BE2C (cell line): ENCODE measurements around the gene FUOM.

Experiments used
- DNase-seq: peaks from one replicate; pipeline ENCODE4 v3.0.0-alpha.2; 2020
- H3K27me3 ChIP-seq: fragments of 250-450 bp; sonication (Bioruptor Pico); 2 replicates; pipeline ENCODE4 v1.5.1; 2020; ENCODE audit warnings: mild to moderate bottlenecking
- H3K36me3 ChIP-seq: fragments of 250-450 bp; sonication (Bioruptor Pico); 2 replicates; pipeline ENCODE4 v1.5.1; 2020; ENCODE audit warnings: mild to moderate bottlenecking
- H3K4me1 ChIP-seq: fragments of 250-450 bp; sonication (Bioruptor Pico); 2 replicates; pipeline ENCODE4 v1.5.1; 2020
- H3K4me3 ChIP-seq: 2 replicates; pipeline ENCODE4 v1.5.1; 2011; ENCODE audit warnings: low read depth, low read length
- H3K9me3 ChIP-seq: fragments of 250-450 bp; sonication (Bioruptor Pico); 2 replicates; pipeline ENCODE4 v1.5.1; 2020
- CTCF ChIP-seq: IDR thresholded peaks from 2 replicates; pipeline ENCODE4 v1.5.1; 2012; ENCODE audit warnings: mild to moderate bottlenecking, low read depth, low read length

The FUOM gene

DNA sequence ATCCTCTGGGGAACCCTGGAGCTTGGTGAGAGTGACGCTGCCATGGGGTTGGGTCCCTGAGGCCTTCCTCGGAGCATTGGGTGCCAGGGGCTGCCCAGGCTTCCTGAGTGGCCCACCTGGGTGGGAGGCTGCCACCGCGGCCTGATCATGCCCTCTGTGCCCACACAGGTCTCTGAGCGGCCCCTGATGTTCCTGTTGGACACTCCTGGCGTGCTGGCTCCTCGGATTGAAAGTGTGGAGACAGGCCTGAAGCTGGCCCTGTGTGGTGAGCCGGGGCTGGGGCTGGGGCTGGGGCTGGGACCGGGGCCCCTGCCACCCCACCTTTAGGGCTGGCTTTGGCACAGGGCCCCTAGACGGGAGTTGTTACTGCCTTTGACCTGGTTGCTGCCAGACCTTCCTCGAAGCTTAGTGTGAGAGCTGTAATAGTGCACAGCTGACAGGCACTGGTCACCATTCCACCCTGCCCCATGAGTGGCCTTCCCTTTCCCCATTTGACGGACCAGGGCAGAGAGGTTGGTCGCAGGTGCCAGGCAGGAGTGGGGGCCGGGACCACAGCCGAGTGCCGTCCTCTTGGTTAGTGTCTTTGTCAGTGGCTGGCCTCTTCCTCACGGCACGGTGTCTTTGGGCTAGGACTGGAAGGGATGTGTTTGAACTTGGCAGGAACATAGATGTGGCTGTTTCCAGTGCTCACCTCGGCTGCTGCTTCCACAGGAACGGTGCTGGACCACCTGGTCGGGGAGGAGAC is 44.3 kb upstream of the FUOM start:
- Histone ChIP-seq H3K9me3 (no peaks in the 10 kb centered on the region), H3K4me3 (no peak overlapping the region), H3K4me1 (no peaks in the 10 kb centered on the region), H3K27me3 (no peaks in the 10 kb centered on the region), H3K36me3 (peaks cover 18% of the 10 kb centered on the region)
- TF ChIP-seq CTCF, result no peak
- DNase-seq, result no peak

- peaks cover 18% of the 10 kb centered on the region for H3K36me3 ChIP-seq
Measured at GRCh38 chr10:133401500-133401899, 43.7 kb upstream of the FUOM start.

DNA sequence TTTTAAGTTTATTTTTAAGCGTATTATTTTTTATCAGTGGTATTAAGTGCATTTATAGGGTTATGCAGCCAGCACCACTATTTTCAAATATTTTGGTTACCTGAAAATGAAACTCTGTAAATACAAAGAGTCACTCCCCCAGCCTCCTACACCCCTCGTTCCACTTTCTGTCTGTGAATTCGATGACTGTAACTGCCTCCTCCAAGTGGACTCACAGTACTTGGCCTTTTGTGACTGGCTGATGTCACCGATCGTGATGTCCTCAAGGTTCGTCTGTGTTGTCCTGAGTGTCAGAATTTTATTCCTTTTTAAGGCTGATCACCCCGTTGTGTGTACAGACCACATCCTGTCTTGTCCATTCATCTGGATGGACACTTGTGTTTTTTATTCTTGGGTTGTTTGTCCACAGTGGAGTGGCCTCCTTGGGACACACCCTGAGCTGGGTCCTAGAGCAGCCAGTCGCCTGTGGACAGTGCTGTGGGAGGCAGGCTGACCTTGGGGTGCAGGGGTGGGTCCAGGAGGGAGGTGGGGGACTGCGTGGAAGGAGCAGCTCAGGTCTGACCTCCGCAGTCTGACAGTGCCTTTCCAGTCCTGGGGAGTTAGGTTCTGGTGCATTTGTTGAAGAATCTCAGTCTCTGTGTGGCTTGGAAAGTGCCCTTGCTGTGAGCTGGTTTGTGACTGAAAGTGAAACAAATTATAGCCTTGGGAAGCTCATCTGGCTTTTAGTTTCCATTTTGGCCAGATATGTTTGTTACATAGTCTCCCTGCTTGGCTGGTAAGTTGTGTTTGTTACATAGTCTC is 43.0 kb upstream of the FUOM start:
- Histone ChIP-seq H3K4me1 (no peaks in the 10 kb centered on the region), H3K4me3 (no peak overlapping the region), H3K27me3 (no peaks in the 10 kb centered on the region), H3K9me3 (no peaks in the 10 kb centered on the region), H3K36me3 (peaks cover 24% of the 10 kb centered on the region)
- TF ChIP-seq CTCF, result no peak
- DNase-seq, result no peak

More at GRCh38 chr10:133401500-133401899, 43.7 kb upstream of the FUOM start:
- Histone ChIP-seq H3K27me3 (no peaks in the 10 kb centered on the region), H3K4me3 (no peak overlapping the region), H3K4me1 (no peaks in the 10 kb centered on the region), H3K9me3 (no peaks in the 10 kb centered on the region)
- DNase-seq, result no peak
- TF ChIP-seq CTCF, result no peak

GRCh38 chr10:133399123-133399601 is 41.3 kb upstream of the FUOM start:
- Histone ChIP-seq H3K4me3 (no peak overlapping the region), H3K9me3 (no peaks in the 10 kb centered on the region), H3K4me1 (no peaks in the 10 kb centered on the region), H3K27me3 (no peaks in the 10 kb centered on the region), H3K36me3 (peaks cover 16% of the 10 kb centered on the region)
- DNase-seq, result no peak
- TF ChIP-seq CTCF, result no peak

GRCh38 chr10:133397938-133398337 is 40.1 kb upstream of the FUOM start:
- no peak for DNase-seq
- Histone ChIP-seq H3K4me3 (no peak overlapping the region), H3K4me1 (no peaks in the 10 kb centered on the region), H3K9me3 (no peaks in the 10 kb centered on the region), H3K36me3 (peaks cover 16% of the 10 kb centered on the region), H3K27me3 (no peaks in the 10 kb centered on the region)
- TF ChIP-seq CTCF, result no peak
